PC-3 (cell line): ENCODE data around the gene CERK. TPM values are rescaled to one million over a fixed set of nuclear protein-coding genes. Genes with fewer than 3 reads are reported as not detected.

Source experiments
- ATAC-seq: fragments of 200-7000 bp; cut with Tn5 transposase; 2 replicates; pipeline ENCODE4 v1.9.1; 2020; ENCODE audit warnings: mild to moderate bottlenecking, moderate library complexity
- BruUV-seq: library from RNA; stranded (reverse); fragments of 400-500 nt; replicated peaks from 2 replicates; lab custom pipeline; 2021; lab: Mats Ljungman, UMichigan
- CTCF ChIA-PET: fragments of 300-600 bp; sonication (Branson Sonifier 250); formaldehyde crosslinking; loops from one replicate; lab custom pipeline; 2022; ENCODE audit warnings: antibody characterized with exemption; lab: Charles Lee
- POLR2A ChIA-PET: fragments of 300-600 bp; sonication (Branson Sonifier 250); formaldehyde crosslinking; loops from one replicate; lab custom pipeline; 2022; ENCODE audit warnings: antibody characterized with exemption; ENCODE audit not compliant: unreplicated experiment; lab: Charles Lee
- DNase-seq: peaks from one replicate; pipeline ENCODE4 v3.0.0-alpha.2; 2015
- H2AFZ ChIP-seq: fragments of 300-600 bp; sonication (generic); 2 replicates; pipeline ENCODE4 v1.6.0; 2016; ENCODE audit warnings: antibody characterized with exemption, low read length
- H3F3A ChIP-seq: fragments of 300-600 bp; sonication (generic); one replicate; pipeline ENCODE4 v1.6.0; 2017; ENCODE audit warnings: antibody characterized with exemption, low read length, control low read depth, mild to moderate bottlenecking; ENCODE audit not compliant: unreplicated experiment
- H3K27ac ChIP-seq: fragments of 300-600 bp; sonication (generic); 2 replicates; pipeline ENCODE4 v1.5.1; 2016; ENCODE audit warnings: mild to moderate bottlenecking, low read length
- H3K27me3 ChIP-seq: fragments of 300-600 bp; sonication (generic); 2 replicates; pipeline ENCODE4 v1.6.1; 2016; ENCODE audit warnings: low read length, mixed read lengths
- H3K36me3 ChIP-seq: fragments of 300-600 bp; sonication (generic); 2 replicates; pipeline ENCODE4 v1.6.1; 2016; ENCODE audit warnings: low read depth, mixed run types, low read length, mixed read lengths
- H3K4me1 ChIP-seq: fragments of 300-600 bp; sonication (generic); 2 replicates; pipeline ENCODE4 v1.5.1; 2016; ENCODE audit warnings: low read length; ENCODE audit not compliant: insufficient read depth
- H3K4me2 ChIP-seq: fragments of 300-600 bp; sonication (generic); 2 replicates; pipeline ENCODE4 v1.6.0; 2016; ENCODE audit warnings: low read length
- H3K4me3 ChIP-seq: fragments of 300-600 bp; sonication (generic); 2 replicates; pipeline ENCODE4 v1.5.1; 2016; ENCODE audit warnings: mild to moderate bottlenecking, low read length, mixed read lengths
- H3K79me2 ChIP-seq: fragments of 300-600 bp; sonication (generic); 2 replicates; pipeline ENCODE4 v1.6.1; 2017; ENCODE audit warnings: low read length, mixed read lengths
- H3K9ac ChIP-seq: fragments of 300-600 bp; sonication (generic); 2 replicates; pipeline ENCODE4 v1.6.0; 2016; ENCODE audit warnings: mild to moderate bottlenecking, low read length
- H3K9me2 ChIP-seq: fragments of 300-600 bp; sonication (generic); replicated peaks from 2 replicates; pipeline ENCODE4 v1.6.1; 2016; ENCODE audit warnings: mixed run types, low read length, mixed read lengths
- H3K9me3 ChIP-seq: fragments of 300-600 bp; sonication (generic); 2 replicates; pipeline ENCODE4 v1.6.1; 2016; ENCODE audit warnings: low read length, mixed read lengths
- H4K20me1 ChIP-seq: fragments of 300-600 bp; sonication (generic); 2 replicates; pipeline ENCODE4 v1.6.1; 2016; ENCODE audit warnings: low read length, mixed read lengths
- CTCF ChIP-seq: fragments of 300-600 bp; sonication (generic); conservative IDR thresholded peaks from 2 replicates; pipeline ENCODE4 v1.5.1; 2017; ENCODE audit warnings: antibody characterized with exemption, low read depth, mild to moderate bottlenecking, low read length
- EZH2 ChIP-seq: fragments of 300-600 bp; sonication (generic); IDR thresholded peaks from one replicate; pipeline ENCODE4 v1.6.1; 2017; ENCODE audit warnings: antibody characterized with exemption, mild to moderate bottlenecking, low read length; ENCODE audit not compliant: unreplicated experiment
- EZH2phosphoT487 ChIP-seq: fragments of 300-600 bp; sonication (generic); IDR thresholded peaks from 2 replicates; pipeline ENCODE4 v1.6.1; 2018; ENCODE audit warnings: mild to moderate bottlenecking, antibody characterized with exemption, low read length, borderline replicate concordance
- intact Hi-C: fragments of 100-400 bp; cut with micrococcal nuclease; formaldehyde crosslinking; loops from 2 replicates; pipeline ENCODE4 v1.9.0; 2023
- total RNA-seq: library from RNA; depleted of rRNA; stranded (reverse); fragments of >200 nt; gene quantifications from 2 replicates; pipeline ENCODE4 v1.2.3, GENCODE V29; 2014

The CERK gene
- total RNA-seq, 1 experiment from 2014 or later: 21.6 TPM

DNA sequence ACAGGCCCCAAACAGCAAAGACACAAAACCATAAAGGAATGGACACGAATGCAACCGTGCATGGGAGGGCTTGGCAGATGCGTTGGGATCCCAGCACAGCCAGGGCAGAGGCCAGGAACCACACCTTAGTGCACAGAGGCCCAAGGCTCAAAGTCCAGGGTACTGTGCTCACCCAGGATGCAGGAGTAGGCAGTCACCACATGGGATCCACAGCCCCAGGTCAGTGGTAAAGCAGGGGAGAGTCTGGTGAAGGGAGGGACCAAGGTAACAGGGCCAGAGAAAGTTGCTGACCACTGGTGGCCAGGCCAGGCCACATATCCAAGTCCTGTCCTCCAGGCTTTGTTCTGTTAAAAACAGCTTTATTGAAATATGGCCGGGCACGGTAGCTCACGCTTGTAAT, 6.5 kb upstream of the CERK start:
- H4K20me1 ChIP-seq: no peaks in the 10 kb centered on the region
- no peak overlapping the region for H3K27ac ChIP-seq
- intact Hi-C loops: no loop called here
- no TSS peak for BruUV-seq
- no peak for DNase-seq
- H2AFZ ChIP-seq: no peak overlapping the region
- no peaks in the 10 kb centered on the region for H3K36me3 ChIP-seq
- H3F3A ChIP-seq: no peaks in the 10 kb centered on the region
- TF ChIP-seq EZH2phosphoT487 (no peak), EZH2 (no peak), CTCF (no peak)
- no peaks in the 10 kb centered on the region for H3K9me2 ChIP-seq
- no peaks in the 10 kb centered on the region for H3K9me3 ChIP-seq
- H3K9ac ChIP-seq: no peak overlapping the region
- CTCF ChIA-PET: no interaction called here
- no peaks in the 10 kb centered on the region for H3K79me2 ChIP-seq
- no peak for ATAC-seq
- no peaks in the 10 kb centered on the region for H3K27me3 ChIP-seq
- H3K4me1 ChIP-seq: peaks cover 20% of the 10 kb centered on the region
- no peak overlapping the region for H3K4me2 ChIP-seq
- H3K4me3 ChIP-seq: no peak overlapping the region
- POLR2A ChIA-PET: no interaction called here

DNA sequence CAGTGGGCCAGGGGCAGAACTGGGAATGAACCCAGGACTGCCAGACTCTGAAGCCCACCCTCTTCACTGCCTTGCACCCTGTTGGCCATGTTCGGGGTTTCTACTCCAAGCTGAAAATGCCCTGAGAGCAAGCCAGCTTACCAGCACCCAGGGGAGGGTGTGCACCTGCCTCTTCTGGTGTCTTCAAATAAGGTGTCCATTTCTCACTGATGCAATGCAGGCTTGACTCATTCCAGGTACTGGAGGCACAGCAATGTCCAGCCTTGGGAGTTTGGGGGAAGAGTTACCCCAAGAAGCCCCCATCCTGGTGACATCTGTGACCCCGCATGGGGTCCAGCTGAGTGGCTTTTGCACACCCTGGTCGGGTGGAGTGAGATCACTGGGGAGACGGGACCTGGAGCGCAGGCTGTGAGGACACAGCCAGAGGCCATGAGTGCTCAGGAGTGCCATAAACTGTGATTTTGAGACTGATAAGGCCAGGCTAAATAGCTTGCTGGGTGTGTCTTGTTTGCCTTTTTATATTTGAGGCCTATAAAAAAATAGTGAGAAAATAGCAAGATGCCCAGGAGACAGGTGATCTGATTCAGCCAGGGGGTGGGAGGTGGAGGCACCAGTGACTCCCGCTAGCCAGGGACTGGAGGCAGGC, 4.6 kb upstream of the CERK start:
- H3K4me2 ChIP-seq: peak overlapping the region; percentile 61

More for the DNA sequence above, 4.6 kb upstream of the CERK start:
- no peaks in the 10 kb centered on the region for H3K79me2 ChIP-seq
- ATAC-seq (peak; percentile 85), DNase-seq (peak; percentile 83)
- H3K9me3 ChIP-seq: no peaks in the 10 kb centered on the region
- no TSS peak for BruUV-seq
- peak overlapping the region; percentile 70 for H3K27ac ChIP-seq
- peaks cover 12% of the 10 kb centered on the region for H3K4me1 ChIP-seq
- ChIA-PET CTCF (interaction anchor here (0.6 kb wide), 1 partner anchor 22 kb away, joined by 3 read pairs; no protein-coding TSS in a partner anchor), POLR2A (interaction anchor here (0.6 kb wide), 2 partner anchors 179 to 269 kb away, joined by 5 to 7 read pairs; no protein-coding TSS in a partner anchor)
- H3K4me3 ChIP-seq: no peak overlapping the region
- intact Hi-C loops: loop anchor here (2.0 kb wide), 1 partner anchor 20 kb away; the partner anchor contains the start of gene TBC1D22A
- H3K36me3 ChIP-seq: no peaks in the 10 kb centered on the region
- H2AFZ ChIP-seq: peak overlapping the region; percentile 10; the same call in 1 of the 2 replicates
- no peaks in the 10 kb centered on the region for H4K20me1 ChIP-seq
- no peaks in the 10 kb centered on the region for H3K9me2 ChIP-seq
- no peak overlapping the region for H3K9ac ChIP-seq
- no peaks in the 10 kb centered on the region for H3F3A ChIP-seq
- no peak for TF ChIP-seq EZH2phosphoT487
- no peak for TF ChIP-seq CTCF
- TF ChIP-seq EZH2: no peak
- H3K27me3 ChIP-seq: no peaks in the 10 kb centered on the region
